ENCODE measurements around the gene EFR3B. TPM values are rescaled to one million over a fixed set of nuclear protein-coding genes. Genes with fewer than 3 reads are reported as not detected.
A peak's percentile ranks its signal among the peaks of the same experiment; 100 is the strongest.

Gene EFR3B
- total and polyA plus RNA-seq, 8 donors, result 0.23 to 1.0 (median 0.49) TPM

DNA sequence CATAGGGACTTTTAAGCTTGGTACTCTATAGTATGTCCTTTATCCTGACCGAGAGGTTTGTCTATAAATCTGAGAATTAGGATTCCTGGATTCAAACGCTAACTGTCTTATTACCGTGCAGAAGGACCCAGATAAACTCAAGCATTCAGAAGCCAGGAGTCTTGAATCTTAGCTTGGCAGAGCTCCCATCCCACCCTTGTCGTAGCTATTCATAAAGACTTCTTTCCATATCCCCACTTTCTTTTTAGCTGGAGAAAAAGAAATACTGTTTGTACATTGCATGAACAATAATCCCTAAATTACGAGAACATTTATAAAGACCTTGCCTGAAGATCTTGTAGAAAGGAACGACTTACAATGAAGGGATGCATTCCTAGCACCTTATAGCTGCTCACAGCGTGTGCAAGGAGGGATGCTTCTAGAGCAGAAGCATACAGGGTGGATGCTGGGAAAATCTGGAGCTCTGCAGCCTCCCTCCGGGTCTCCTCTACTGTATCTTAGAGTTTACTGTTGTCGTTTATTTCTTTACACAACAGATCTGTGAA lies 13.6 kb downstream of the EFR3B start:
- no peak for ATAC-seq
- Histone ChIP-seq H3K27me3 (no peaks in the 10 kb centered on the region), H3K4me3 (no peak overlapping the region), H3K36me3 (no peaks in the 10 kb centered on the region), H3K9me3 (no peaks in the 10 kb centered on the region), H3K4me1 (no peaks in the 10 kb centered on the region), H3K27ac (no peak overlapping the region)
- 75 to 83% methylated on average over 9 of the region's 9 CpGs for whole genome bisulfite sequencing, 2 donors
- TF ChIP-seq, protein P1, sequence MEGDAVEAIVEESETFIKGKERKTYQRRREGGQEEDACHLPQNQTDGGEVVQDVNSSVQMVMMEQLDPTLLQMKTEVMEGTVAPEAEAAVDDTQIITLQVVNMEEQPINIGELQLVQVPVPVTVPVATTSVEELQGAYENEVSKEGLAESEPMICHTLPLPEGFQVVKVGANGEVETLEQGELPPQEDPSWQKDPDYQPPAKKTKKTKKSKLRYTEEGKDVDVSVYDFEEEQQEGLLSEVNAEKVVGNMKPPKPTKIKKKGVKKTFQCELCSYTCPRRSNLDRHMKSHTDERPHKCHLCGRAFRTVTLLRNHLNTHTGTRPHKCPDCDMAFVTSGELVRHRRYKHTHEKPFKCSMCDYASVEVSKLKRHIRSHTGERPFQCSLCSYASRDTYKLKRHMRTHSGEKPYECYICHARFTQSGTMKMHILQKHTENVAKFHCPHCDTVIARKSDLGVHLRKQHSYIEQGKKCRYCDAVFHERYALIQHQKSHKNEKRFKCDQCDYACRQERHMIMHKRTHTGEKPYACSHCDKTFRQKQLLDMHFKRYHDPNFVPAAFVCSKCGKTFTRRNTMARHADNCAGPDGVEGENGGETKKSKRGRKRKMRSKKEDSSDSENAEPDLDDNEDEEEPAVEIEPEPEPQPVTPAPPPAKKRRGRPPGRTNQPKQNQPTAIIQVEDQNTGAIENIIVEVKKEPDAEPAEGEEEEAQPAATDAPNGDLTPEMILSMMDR (IDR thresholded peaks at IDR 0.05), result no peak
- no peak for FAIRE-seq
- DNase-seq, result no peak
- intact Hi-C loops (cut with DNase I), result no loop called here

DNA sequence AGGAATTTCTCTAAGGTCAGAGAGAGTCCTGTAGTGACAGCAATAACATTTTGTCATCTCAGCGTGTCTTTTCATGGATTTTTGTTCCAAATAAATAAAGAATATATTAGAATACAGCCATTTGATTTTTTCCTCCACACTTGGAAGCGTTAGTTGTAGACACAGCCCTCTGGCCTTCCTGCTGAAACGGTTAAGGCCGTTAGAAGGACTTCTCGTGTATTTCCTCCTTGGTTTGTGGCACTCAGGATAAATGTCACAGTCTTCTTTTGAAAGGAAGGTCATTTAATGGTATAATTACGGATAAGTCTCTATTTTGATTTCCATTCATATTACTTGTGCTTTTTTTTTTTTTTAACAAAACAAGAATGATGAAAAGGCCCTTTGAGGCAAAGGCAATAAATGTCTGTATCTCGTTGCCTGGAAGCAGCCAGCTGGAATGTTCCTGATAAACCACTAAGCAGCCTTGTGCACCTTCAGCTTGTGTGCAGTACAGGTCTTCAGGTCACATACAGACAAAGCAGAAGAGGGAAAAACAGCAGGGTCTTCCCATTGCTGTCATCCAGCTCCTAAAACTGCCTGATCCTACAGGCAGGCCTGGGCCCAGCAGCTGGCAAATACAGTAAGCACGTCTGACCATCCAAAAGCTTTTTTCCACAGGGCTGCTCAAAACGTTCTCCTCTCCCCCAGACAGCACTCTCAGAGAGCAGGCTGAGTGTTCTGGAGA lies 14.4 kb downstream of the EFR3B start:
- Histone ChIP-seq H3K4me1 (no peaks in the 10 kb centered on the region), H3K27ac (no peak overlapping the region), H3K9me3 (no peaks in the 10 kb centered on the region), H3K36me3 (no peaks in the 10 kb centered on the region), H3K27me3 (no peaks in the 10 kb centered on the region), H3K4me3 (no peak overlapping the region)
- FAIRE-seq, result no peak
- no peak for DNase-seq
- peak in 2 of 4 donors; percentile 32 to 71 for ATAC-seq
- TF ChIP-seq, protein P1 (IDR thresholded peaks at IDR 0.05), result no peak
- 52% methylated on average over 9 of the region's 9 CpGs for WGBS, 2 donors
- intact Hi-C loops (cut with DNase I), result no loop called here

DNA sequence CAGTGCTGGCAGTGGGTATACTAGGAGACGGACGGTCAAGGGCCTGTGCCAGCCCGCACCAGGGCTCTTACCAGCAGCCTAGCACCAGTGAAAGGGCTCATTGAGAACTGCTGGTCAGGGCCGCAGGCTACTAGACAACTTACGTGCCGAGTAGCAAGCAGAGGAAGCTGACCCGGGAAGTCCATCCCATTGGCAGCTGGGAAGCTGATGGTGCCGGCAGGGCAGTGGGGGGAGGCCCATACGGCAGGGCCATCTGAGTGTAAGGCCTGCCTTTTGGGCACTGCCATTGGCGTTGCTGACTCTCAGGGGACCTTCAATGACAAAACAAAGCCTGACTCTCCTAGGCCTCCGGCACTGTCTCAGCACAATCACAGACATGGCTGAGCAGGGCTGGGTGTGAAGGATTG lies 20.6 kb downstream of the EFR3B start:
- WGBS, 2 donors, result 80 to 91% methylated on average over 11 of the region's 11 CpGs
- DNase-seq (peak in 1 of 6 donors; percentile 8), FAIRE-seq (no peak), ATAC-seq (peak in 3 of 4 donors; percentile 42 to 78 (median 73))
- intact Hi-C loops (cut with DNase I), result loop anchor here in 1 of 3 donors (10.0 kb wide), 1 partner anchor 52 kb away; no protein-coding TSS in a partner anchor
- Histone ChIP-seq H3K36me3 (no peaks in the 10 kb centered on the region), H3K9me3 (no peaks in the 10 kb centered on the region), H3K4me1 (no peaks in the 10 kb centered on the region), H3K4me3 (no peak overlapping the region), H3K27me3 (no peaks in the 10 kb centered on the region), H3K27ac (no peak overlapping the region)
- TF ChIP-seq, protein P1 (IDR thresholded peaks at IDR 0.05), result no peak

DNA sequence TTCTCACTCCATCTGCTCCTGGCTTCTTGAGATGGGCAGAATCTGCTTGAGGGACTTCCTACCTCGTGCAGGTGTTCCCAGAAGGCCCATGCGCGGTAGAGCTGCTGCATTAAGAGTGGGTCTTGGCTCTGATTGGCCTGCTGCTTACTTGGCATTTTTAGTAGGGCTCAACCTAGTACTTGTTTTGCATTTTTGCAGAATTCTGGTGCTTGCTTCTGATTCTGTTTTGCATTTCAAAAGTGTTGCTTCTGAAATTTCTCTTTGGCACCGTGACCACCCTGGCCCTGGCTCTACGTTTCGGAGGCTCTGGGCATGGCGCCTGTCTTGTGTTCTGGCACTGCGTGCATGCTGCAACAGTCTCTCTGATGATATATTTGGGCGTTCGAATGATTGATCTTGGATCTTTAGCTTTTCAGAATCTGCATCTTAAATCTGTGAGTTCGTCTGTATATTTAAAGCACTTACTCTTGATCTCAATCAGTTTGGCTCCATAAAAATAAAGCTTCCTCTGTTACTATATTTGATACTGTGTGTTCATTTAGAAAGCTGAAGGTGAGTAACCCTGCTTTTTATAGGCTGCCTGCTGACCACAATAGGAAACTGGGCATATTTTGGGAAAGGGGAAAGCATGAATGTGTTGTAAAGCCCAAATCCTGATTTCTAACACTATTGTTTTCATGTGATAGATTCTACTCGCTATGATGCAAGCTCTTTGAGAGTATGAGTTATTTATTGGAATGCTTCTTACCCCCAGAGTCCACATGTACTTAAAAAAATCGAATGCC lies 22.2 kb downstream of the EFR3B start:
- Histone ChIP-seq H3K27ac (no peak overlapping the region), H3K4me3 (no peak overlapping the region), H3K27me3 (no peaks in the 10 kb centered on the region), H3K36me3 (no peaks in the 10 kb centered on the region), H3K4me1 (no peaks in the 10 kb centered on the region), H3K9me3 (no peaks in the 10 kb centered on the region)
- no peak for FAIRE-seq
- intact Hi-C loops (cut with DNase I), result loop anchor here in 1 of 3 donors (10.0 kb wide), 1 partner anchor 51 kb away; no protein-coding TSS in a partner anchor
- ATAC-seq, result no peak
- TF ChIP-seq, protein P1 (IDR thresholded peaks at IDR 0.05), result no peak
- WGBS, 2 donors, result 75 to 77% methylated on average over 13 of the region's 13 CpGs
- no peak for DNase-seq
